BLaER1 (cell line): ENCODE results near the gene CXCR4.
A peak's percentile ranks its signal among the peaks of the same experiment; 100 is the strongest.

ENCODE experiments used
- H3K27ac ChIP-seq: shearing (Covaris generic); formaldehyde crosslinking; 2 replicates; pipeline ENCODE4 v1.8.1; 2022
- H3K27me3 ChIP-seq: shearing (Covaris generic); formaldehyde crosslinking; 2 replicates; pipeline ENCODE4 v1.8.1; 2022
- H3K36me3 ChIP-seq: shearing (Covaris generic); formaldehyde crosslinking; 2 replicates; pipeline ENCODE4 v1.8.1; 2022
- H3K4me1 ChIP-seq: shearing (Covaris generic); formaldehyde crosslinking; 2 replicates; pipeline ENCODE4 v1.8.1; 2022
- H3K4me2 ChIP-seq: shearing (Covaris generic); formaldehyde crosslinking; 2 replicates; pipeline ENCODE4 v1.8.1; 2022
- H3K4me3 ChIP-seq: shearing (Covaris generic); formaldehyde crosslinking; 2 replicates; pipeline ENCODE4 v1.8.1; 2022
- H3K9ac ChIP-seq: shearing (Covaris generic); formaldehyde crosslinking; 2 replicates; pipeline ENCODE4 v1.8.1; 2022
- H3K9me3 ChIP-seq: shearing (Covaris generic); formaldehyde crosslinking; 2 replicates; pipeline ENCODE4 v1.8.1; 2022
- H4K20me1 ChIP-seq: shearing (Covaris generic); formaldehyde crosslinking; 2 replicates; pipeline ENCODE4 v1.8.1; 2022
- Cebpa-rat ChIP-seq: shearing (Covaris generic); IDR thresholded peaks from 2 replicates; pipeline ENCODE4 v1.8.1; 2022

The CXCR4 gene

DNA sequence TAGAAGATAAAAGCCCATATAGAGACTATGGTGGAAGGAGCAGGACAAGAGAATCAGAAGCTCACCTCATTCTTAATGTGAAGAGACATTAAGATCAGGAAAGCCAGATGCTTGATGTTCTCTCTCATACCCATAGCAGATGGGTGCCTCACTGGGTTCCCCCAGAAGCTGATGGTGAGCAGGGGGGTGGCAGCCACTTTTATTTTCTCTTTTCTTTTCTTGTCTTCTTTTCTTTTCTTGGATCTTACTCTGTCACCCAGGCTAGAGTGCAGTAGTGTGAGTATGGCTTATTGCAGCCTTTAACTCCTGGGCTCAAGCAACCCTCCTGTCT lies 14.8 kb upstream of the CXCR4 start:
- Histone ChIP-seq H4K20me1 (no peaks in the 10 kb centered on the region), H3K27ac (peak overlapping the region; percentile 49; the same call in 1 of the 2 replicates), H3K9me3 (no peaks in the 10 kb centered on the region; the same call in 1 of the 2 replicates), H3K27me3 (peaks cover 6% of the 10 kb centered on the region; the same call in 1 of the 2 replicates), H3K4me3 (peak overlapping the region; percentile 52; the same call in 1 of the 2 replicates), H3K9ac (peak overlapping the region; percentile 44), H3K4me1 (peaks cover 100% of the 10 kb centered on the region), H3K36me3 (no peaks in the 10 kb centered on the region), H3K4me2 (peak overlapping the region; percentile 91)
- TF ChIP-seq Cebpa-rat: no peak

DNA sequence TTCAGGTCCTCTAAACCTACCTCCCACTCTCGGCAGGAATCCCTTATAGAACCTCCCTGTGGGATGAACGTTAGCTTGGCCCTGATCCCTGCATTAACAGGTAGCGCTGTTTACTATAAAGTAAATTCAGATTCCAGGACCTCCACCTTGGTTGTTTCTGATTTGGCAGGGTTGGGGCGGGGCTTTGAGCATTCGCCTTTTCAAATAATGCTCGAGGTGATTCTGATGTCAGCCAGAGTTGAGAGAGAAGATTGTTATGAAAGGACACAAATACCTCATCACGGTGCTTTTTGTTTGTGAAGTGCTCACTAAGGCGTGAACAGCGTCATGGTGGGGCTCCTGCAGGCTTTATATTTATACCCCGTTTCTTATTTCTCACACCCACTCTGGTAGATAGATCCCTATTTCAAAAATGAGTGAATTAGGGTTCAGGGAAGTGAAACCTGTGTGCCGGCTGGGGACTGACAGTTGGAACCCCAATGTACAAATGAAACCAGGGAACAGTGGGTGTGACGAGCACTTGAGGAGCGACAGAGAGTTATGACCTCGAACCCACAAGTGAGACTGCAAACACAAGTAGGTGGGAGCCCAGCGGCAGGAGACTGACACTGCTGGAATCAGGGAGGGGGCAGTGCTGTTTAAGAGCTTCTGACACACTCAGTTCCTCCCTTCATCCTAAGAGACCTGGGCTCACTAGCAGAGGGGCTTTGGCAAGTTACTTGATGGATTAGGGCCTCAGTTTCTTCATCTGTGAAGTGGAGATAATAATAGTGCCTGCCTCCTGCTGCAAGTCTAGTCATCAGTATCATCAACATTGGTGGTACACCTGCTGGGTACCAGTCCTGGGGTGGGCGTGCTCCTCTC lies 14.2 kb upstream of the CXCR4 start:
- peak overlapping the region; percentile 91 for H3K4me2 ChIP-seq
- H3K9ac ChIP-seq: peak overlapping the region; percentile 44
- no peaks in the 10 kb centered on the region for H4K20me1 ChIP-seq
- peak overlapping the region; percentile 49; the same call in 1 of the 2 replicates for H3K27ac ChIP-seq
- peaks cover 100% of the 10 kb centered on the region for H3K4me1 ChIP-seq
- H3K27me3 ChIP-seq: peaks cover 6% of the 10 kb centered on the region; the same call in 1 of the 2 replicates
- no peaks in the 10 kb centered on the region for H3K36me3 ChIP-seq
- no peak for TF ChIP-seq Cebpa-rat
- no peaks in the 10 kb centered on the region; the same call in 1 of the 2 replicates for H3K9me3 ChIP-seq
- peak overlapping the region; percentile 52 for H3K4me3 ChIP-seq

DNA sequence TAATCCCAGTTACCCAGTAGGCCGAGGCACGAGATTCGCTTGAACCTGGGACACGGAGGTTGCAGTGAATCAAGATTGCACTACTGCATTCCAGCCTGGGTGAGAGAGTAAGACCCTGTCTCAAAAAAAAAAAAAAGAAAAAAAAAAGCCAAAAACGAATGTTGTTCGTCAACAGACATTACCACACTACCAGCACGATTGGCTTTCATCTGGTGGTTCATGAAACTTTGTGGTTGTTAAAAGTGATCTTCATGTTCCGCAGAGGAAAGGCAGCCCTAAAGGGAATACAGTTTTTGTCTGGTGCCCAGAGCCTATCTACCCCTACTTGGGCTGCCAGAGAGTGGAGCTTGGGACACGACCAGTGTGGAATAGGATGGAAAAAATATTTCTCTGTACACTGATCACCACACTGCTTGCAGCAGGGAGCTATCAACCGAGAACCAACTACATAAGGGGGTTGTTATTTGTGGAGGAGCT lies 13.6 kb upstream of the CXCR4 start:
- no peaks in the 10 kb centered on the region; the same call in 1 of the 2 replicates for H3K9me3 ChIP-seq
- peaks cover 6% of the 10 kb centered on the region; the same call in 1 of the 2 replicates for H3K27me3 ChIP-seq
- peaks cover 100% of the 10 kb centered on the region for H3K4me1 ChIP-seq
- no peaks in the 10 kb centered on the region for H3K36me3 ChIP-seq
- TF ChIP-seq Cebpa-rat: no peak
- H3K27ac ChIP-seq: peak overlapping the region; percentile 49; the same call in 1 of the 2 replicates
- H3K4me2 ChIP-seq: peak overlapping the region; percentile 91
- no peaks in the 10 kb centered on the region for H4K20me1 ChIP-seq
- H3K9ac ChIP-seq: peak overlapping the region; percentile 44; the same call in 1 of the 2 replicates
- peak overlapping the region; percentile 52 for H3K4me3 ChIP-seq

DNA sequence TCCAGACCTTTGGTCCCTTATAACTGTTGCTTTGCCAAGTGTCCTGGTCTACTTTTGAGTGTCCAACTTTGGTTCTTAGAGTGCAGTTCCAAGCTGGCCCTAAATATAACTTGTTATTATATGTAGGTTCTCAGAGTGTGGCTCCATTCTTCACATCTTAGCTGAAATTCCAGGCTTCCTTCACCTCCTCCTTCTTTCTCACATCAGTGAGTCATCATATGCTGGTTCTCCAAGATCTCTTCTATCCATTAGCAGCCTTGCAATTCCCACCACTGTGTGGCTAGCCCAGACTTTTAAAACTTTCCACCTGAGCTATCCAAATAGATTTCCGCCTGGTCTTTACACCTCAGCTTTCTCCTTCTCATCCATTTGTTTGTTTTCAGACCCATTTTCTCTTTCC lies 12.6 kb upstream of the CXCR4 start:
- Histone ChIP-seq H3K27ac (no peak overlapping the region), H3K36me3 (no peaks in the 10 kb centered on the region), H4K20me1 (no peaks in the 10 kb centered on the region), H3K27me3 (peaks cover 6% of the 10 kb centered on the region; the same call in 1 of the 2 replicates), H3K4me2 (peak overlapping the region; percentile 91), H3K9ac (no peak overlapping the region), H3K9me3 (no peaks in the 10 kb centered on the region; the same call in 1 of the 2 replicates), H3K4me1 (peaks cover 100% of the 10 kb centered on the region), H3K4me3 (no peak overlapping the region)
- TF ChIP-seq Cebpa-rat: no peak

DNA sequence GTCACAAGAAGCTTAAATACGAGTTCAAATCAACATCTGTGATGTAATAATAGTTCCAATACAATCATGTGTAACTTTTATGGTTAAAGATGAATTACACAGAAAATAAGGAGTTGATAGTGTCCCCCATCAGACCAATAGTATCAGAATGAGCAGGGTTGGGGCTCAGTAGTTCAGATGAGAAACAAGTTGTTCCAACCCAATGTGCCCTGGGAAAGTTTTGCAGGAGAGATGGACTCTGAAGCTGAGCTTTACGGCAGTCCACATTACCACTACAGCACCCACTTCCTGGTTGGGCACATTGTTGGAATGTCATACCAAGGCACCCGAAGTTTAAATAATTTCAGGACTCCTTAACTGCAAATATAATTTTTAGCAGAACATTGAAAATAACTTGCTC lies 12.1 kb upstream of the CXCR4 start:
- TF ChIP-seq Cebpa-rat: no peak
- H3K9me3 ChIP-seq: no peaks in the 10 kb centered on the region; the same call in 1 of the 2 replicates
- peak overlapping the region; percentile 91 for H3K4me2 ChIP-seq
- H4K20me1 ChIP-seq: no peaks in the 10 kb centered on the region
- H3K36me3 ChIP-seq: no peaks in the 10 kb centered on the region
- no peak overlapping the region for H3K4me3 ChIP-seq
- H3K4me1 ChIP-seq: peaks cover 100% of the 10 kb centered on the region
- H3K27me3 ChIP-seq: peaks cover 6% of the 10 kb centered on the region; the same call in 1 of the 2 replicates
- H3K27ac ChIP-seq: no peak overlapping the region
- H3K9ac ChIP-seq: no peak overlapping the region

DNA sequence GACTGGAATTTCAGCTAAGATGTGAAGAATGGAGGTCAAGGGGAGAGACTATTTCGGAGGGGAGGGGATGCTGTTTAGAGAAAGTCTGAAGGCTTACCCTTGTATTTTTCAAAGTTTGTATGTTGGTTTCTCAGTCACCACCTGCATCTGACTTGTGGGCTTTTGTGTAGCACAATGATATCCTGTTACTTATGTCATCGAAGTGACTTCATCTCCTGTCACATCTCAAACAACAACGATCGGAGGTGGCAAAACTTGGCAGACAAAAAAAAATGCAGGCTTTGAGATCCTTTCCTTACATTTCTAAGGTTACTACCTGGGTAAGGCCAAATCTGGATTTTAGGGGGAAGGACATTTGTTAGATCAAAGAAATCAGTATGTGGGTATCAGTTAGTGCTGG lies 11.7 kb upstream of the CXCR4 start:
- H3K27ac ChIP-seq: no peak overlapping the region
- no peak for TF ChIP-seq Cebpa-rat
- peak overlapping the region; percentile 91 for H3K4me2 ChIP-seq
- H3K9me3 ChIP-seq: no peaks in the 10 kb centered on the region; the same call in 1 of the 2 replicates
- H3K4me1 ChIP-seq: peaks cover 100% of the 10 kb centered on the region
- no peaks in the 10 kb centered on the region for H3K36me3 ChIP-seq
- H3K4me3 ChIP-seq: no peak overlapping the region
- no peaks in the 10 kb centered on the region for H4K20me1 ChIP-seq
- H3K9ac ChIP-seq: no peak overlapping the region
- H3K27me3 ChIP-seq: peaks cover 6% of the 10 kb centered on the region; the same call in 1 of the 2 replicates

DNA sequence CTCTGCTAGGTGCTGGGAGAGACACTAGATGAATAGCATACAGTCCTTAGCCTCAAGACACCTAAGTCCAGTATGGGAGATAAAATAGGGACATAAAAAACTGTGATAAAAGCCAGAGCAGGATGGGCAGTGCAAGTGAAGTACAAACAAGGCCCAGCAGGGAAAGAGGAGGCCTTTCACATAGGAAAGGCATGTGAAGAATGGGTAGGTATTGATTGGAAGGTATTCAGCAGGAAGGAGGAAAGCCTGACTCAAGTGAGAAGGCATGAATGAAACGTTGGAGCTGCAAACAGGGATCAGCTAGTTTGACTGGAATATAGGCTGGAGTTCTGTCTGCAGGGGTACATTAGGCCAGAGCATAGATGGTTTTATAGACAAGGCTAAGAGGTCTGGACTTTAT lies 11.0 kb upstream of the CXCR4 start:
- TF ChIP-seq Cebpa-rat: no peak
- Histone ChIP-seq H3K4me3 (no peak overlapping the region), H3K27me3 (peaks cover 10% of the 10 kb centered on the region; the same call in 1 of the 2 replicates), H3K9ac (no peak overlapping the region), H4K20me1 (no peaks in the 10 kb centered on the region), H3K9me3 (no peaks in the 10 kb centered on the region; the same call in 1 of the 2 replicates), H3K36me3 (no peaks in the 10 kb centered on the region), H3K4me2 (peak overlapping the region; percentile 91), H3K27ac (no peak overlapping the region), H3K4me1 (peaks cover 100% of the 10 kb centered on the region)

DNA sequence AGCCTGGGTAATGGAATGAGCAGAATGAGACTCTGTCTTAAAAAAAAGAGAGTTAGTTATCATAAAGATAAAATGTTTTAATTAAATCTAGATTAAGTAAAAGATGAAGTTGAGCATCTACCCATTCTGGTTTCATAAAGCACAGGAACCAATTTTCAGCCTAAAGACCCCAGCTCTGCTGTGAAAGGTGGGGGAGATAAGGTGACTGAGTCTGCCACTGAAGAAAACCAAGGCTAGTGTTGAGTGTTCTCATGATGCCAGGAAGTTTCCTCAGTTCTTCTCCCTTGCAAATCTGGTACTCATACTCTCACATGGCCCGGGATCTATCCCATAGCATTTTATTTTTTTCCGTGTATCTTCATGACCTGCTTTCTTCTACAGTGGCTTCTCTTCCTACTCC lies 10.4 kb upstream of the CXCR4 start:
- H3K27me3 ChIP-seq: peaks cover 10% of the 10 kb centered on the region; the same call in 1 of the 2 replicates
- H3K36me3 ChIP-seq: no peaks in the 10 kb centered on the region
- H3K27ac ChIP-seq: no peak overlapping the region
- peak overlapping the region; percentile 87; the same call in 1 of the 2 replicates for H3K4me2 ChIP-seq
- H3K9ac ChIP-seq: no peak overlapping the region
- H3K4me1 ChIP-seq: peaks cover 97% of the 10 kb centered on the region
- no peak overlapping the region for H3K4me3 ChIP-seq
- no peaks in the 10 kb centered on the region for H4K20me1 ChIP-seq
- H3K9me3 ChIP-seq: no peaks in the 10 kb centered on the region; the same call in 1 of the 2 replicates
- no peak for TF ChIP-seq Cebpa-rat

DNA sequence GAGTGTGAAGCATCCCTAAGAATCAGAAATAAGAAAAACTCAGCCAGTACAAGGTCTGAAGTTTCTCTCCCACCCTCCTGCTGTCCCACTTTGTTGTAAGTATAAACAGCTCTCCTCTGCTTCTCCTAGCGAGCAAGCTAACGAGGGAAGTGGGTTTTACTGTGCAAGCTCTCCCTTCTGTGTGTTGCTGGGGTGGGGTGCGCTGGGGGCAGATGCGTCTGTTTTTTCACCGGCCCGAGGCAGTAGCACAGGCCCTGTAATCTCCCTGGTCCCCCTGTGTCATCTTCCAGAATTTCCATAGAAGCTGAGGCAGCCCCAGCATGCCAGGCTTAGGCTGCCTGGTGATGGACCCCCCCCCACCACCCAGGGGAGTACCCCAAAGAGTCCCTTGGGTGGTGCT lies 9.4 kb upstream of the CXCR4 start:
- Histone ChIP-seq H3K36me3 (no peaks in the 10 kb centered on the region), H4K20me1 (no peaks in the 10 kb centered on the region), H3K27ac (no peak overlapping the region), H3K4me1 (peaks cover 93% of the 10 kb centered on the region), H3K9me3 (no peaks in the 10 kb centered on the region; the same call in 1 of the 2 replicates), H3K4me3 (no peak overlapping the region), H3K27me3 (peaks cover 10% of the 10 kb centered on the region; the same call in 1 of the 2 replicates), H3K4me2 (peak overlapping the region; percentile 87), H3K9ac (no peak overlapping the region)
- TF ChIP-seq Cebpa-rat: no peak

DNA sequence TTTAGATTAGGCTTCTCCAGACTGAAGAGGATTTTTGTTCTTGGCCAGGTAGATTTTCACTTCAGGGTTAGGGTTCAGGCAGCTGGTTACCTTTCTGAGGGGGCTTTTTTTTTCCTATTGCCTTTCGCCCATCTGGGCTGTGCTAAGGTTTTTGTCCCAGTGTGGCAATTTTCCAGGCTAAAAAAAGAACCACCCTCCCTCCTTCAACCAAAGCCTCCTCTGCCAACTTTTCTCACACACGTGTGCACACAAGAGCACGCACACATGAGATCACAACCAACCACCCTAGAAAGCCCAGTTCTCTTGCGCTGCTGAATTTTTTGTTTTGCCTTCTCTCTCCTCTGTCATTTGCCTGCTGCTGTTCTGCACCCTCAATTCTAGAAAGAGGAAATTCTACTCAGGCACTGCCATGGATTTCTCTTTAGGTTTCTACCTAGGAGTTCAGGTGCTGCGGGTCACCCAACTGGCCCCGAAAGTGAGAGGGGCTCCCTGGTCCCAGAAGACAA lies 8.5 kb upstream of the CXCR4 start:
- Histone ChIP-seq H3K4me2 (peak overlapping the region; percentile 87), H3K27me3 (peaks cover 10% of the 10 kb centered on the region; the same call in 1 of the 2 replicates), H3K9me3 (no peaks in the 10 kb centered on the region; the same call in 1 of the 2 replicates), H3K4me1 (peaks cover 84% of the 10 kb centered on the region), H4K20me1 (no peaks in the 10 kb centered on the region), H3K36me3 (no peaks in the 10 kb centered on the region), H3K4me3 (no peak overlapping the region), H3K27ac (no peak overlapping the region), H3K9ac (no peak overlapping the region; the same call in 1 of the 2 replicates)
- no peak for TF ChIP-seq Cebpa-rat
